ENCODE measurements around the gene FOXI3. TPM values are rescaled to one million over a fixed set of nuclear protein-coding genes. Genes with fewer than 3 reads are reported as not detected.

Gene FOXI3
- total and polyA plus RNA-seq, 2 donors (not counting 3 experiments of a cell fraction or from before 2014, with no cell fraction given), result not detected

Small RNA genes within 50 kb of the gene (small RNA-seq; reads per million reads assigned to genes)
- gene RNU6-1007P (ENCODE audit: insufficient read depth, insufficient read length, low read depth, low replicate concordance), result not detected

Other genes starting within 250 kb of the FOXI3 start
- gene EIF2AK3, start 174.8 kb upstream of the FOXI3 start, total RNA-seq, result 17.3 and 17.5 TPM in 2 replicates
- 3.7 and 5.3 TPM in 2 replicates for gene EIF2AK3, start 174.8 kb upstream of the FOXI3 start, polyA plus RNA-seq
- 29.8 and 30.3 TPM in 2 replicates for gene RPIA, start 239.0 kb upstream of the FOXI3 start, total RNA-seq
- gene RPIA, start 239.0 kb upstream of the FOXI3 start, polyA plus RNA-seq, result 14.0 and 15.7 TPM in 2 replicates

All from endothelial cell of umbilical vein (primary cell).